SH-SY5Y (cell line): ENCODE data around the gene CRIP2.

Experiments used
- GATA2 ChIP-seq: IDR thresholded peaks from 2 replicates; pipeline ENCODE4 v1.6.1; 2011; ENCODE audit warnings: mild to moderate bottlenecking, low read depth, low read length
- GATA3 ChIP-seq: IDR thresholded peaks from 2 replicates; pipeline ENCODE4 v1.6.1; 2011; ENCODE audit warnings: low read depth, mild to moderate bottlenecking, low read length, moderate library complexity

Gene CRIP2, protein sequence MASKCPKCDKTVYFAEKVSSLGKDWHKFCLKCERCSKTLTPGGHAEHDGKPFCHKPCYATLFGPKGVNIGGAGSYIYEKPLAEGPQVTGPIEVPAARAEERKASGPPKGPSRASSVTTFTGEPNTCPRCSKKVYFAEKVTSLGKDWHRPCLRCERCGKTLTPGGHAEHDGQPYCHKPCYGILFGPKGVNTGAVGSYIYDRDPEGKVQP

DNA sequence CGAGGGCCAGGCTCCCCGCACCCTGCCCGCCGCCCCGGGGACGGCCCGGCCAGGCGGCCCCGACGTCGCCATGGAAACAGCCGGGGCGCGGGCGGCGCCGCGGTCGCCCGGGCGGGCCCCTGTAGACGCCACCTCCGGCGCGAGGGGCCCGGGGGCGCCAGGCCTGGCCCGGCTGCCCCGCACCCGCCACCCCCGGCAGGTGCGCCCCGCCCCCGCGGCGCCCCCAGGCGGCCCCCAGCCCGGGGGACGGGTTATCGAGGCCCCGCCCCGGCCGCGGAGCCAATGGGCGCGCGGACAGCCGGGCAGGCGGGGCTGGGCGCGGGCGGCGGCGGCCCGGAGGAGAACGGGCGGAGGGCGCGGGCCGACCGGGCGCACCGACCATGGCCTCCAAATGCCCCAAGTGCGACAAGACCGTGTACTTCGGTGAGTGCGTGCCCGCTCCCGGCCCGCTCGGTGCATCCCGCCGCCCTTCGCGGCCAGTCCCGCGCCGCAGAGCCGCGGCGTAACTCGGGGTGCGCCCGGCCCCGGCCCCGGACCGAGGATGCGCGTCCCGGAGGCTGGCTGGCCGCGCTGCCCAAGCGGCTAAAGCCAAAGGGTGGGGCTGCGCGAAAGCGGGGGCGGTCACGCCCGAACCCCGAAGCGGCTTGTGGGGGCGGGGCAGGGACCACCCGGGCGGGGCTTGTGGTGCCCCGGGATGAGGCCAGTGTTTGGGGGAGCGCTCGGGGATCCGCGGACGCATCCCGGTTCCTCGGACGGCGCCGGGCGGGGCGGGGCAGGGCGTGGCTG lies at the start of gene CRIP2:
CRIP2 (plus strand) TSS at position 339 of the 786 bp plus-strand sequence; CDS start at position 381, 42 bp downstream.
- TF ChIP-seq GATA3 (no peak), GATA2 (no peak)

DNA sequence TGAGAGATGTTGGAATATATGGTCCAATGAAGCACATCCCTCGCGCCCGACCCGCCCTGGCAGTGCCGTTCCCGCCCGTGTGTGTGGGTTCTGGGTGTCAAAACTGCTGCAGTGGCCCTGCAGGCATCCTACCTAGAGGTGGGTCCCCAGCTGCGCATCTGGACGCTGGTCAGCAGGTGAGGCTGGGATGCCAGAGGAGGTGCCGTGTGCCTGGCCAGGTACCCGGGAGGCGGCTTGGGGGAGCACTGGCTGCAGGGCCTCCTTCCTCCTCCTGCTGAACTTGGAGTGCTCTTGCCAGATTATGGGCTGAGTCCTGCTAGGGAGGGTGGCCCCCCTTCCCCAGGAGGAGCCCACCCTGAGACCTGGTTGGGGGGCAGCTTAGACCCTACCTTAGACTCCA lies 49.8 kb upstream of the CRIP2 start:
- TF ChIP-seq GATA2 (no peak), GATA3 (no peak)

DNA sequence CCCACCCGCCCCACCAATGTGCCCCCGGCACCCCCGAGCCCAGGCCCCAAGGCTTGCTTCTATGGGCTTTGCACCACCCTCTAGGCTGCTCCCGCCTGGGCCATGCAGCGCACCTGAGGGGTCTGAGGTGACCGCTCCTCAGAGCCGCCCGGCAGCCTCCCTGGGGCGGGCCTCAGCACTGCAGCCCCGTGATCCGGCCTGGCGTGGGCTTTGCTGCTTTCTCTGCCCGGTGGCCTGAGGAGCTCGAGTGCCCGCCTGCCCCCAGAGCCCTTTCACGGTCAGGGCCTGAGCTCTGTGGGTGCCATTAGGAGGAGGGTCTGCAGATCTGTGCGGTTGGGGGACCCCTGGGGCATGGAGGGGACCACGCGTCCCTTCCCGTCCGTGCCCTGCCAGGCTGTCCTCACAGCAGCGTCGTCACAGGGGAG lies 48.8 kb upstream of the CRIP2 start:
- TF ChIP-seq GATA2 = no peak
- TF ChIP-seq GATA3 = no peak

DNA sequence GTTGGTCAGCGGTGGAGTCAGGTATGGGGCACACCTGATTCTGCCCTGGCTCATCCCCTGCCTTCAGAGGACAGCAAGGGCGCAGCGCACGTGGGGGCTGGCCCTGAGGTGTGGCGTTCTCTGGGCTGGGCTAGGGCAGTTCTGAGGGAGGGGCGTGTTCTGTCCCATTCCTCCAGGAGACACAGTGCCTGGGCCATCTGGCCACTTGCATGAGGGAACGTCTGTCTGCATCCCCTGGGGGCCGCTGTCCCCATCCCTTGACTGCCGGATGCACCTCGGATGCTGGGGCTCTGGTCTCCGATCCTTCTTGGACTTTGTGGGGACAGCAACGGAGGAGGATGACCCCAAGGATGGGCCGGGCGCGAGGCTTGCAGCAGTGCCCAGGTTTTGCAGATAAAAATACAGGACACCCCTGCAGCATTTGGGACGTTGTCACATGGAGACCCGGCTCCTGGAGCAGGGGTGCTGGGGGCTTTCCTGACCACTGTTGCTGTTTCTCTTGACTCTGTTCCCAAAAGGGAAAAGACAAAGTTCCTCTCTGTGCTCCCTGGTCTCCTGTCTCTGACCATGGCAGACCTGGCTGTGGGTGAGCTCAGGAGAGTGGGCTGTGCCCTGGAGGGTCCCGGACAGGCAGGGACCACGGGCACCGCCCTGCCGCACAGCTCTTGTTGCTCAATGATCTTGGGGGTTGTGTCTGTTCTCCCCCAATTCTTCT lies 48.0 kb upstream of the CRIP2 start:
- TF ChIP-seq GATA3 (no peak), GATA2 (no peak)

DNA sequence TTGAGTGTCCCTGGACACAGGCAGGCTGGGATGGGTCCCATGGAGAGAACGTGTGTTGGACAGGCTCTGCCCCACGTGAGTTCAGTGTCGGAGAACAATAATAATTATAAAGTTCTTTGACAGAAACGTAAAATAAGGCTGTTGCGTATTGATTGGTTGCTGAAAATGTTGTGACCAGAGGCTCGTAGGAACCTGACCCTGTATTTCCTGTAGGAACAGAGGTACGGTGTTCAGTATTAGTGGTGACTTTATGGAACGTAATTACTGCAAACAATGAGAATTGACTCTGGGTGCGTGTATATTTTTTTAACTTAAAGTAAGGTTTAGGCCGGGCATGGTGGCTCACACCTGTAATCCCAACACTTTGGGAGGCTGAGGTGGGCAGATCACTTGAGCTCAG lies 47.2 kb upstream of the CRIP2 start:
- no peak for TF ChIP-seq GATA2
- no peak for TF ChIP-seq GATA3

DNA sequence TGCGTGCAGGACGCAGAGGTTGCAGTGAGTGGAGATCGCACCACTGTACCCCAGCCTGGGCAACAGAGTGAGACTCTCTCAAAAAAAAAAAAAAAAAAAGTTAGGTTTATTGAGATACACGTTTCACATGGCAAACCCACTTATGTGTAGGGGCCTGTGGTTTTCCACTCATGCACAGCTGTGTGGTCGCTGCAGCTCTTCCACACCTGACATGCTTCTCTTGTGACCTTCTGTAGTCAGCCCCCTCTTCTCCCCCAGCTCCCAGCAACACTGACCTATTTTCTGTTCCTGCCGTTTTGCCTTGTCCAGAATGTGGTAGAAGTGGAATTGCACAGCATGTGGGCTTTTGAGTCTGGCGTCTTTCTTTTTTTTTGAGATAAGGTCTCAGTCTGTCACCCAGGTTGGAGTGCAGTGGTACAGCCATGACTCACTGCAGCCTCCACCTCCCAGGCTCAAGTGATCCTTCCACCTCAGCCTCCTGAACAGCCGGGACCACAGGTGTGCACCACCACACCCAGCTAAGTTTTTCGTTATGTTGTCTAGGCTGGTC lies 46.6 kb upstream of the CRIP2 start:
- TF ChIP-seq GATA2 (no peak), GATA3 (no peak)

DNA sequence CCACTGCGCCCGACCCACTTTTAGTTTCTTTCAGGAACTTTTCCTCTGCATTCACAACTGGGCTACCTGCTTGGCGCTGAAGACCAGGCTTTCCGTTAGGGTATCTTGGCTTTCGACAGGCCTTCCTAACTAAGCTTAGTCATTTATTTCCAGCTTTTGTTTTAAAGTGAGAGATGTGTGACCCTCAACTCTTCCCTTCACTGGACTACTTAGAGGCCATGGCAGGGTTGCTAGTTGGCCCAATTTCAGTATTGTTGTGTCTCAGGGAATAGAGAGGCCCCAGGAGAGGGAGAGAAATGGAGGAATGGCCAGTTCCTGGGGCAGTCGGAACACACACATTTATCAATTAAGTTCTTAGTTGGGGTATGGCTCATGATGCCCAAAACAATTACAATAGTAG lies 44.6 kb upstream of the CRIP2 start:
- TF ChIP-seq GATA2 (no peak), GATA3 (no peak)

DNA sequence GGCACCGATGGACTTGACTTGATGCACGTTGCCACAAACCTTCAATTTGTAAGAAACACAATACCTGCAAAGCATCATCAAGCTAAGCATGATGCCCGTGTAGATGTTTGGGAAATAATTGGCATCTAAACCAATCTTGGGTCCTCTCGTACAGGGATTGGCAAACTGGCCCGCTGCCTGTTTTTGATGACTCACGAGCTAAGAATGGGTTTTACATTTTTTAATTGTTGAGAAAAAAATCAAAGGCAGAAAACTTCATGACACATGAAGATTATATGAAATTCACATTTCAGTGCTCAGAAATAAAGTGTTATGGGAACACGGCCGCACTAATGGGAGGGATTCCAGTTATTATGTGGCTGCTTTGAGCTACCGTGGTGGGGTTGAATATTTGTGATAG lies 44.1 kb upstream of the CRIP2 start:
- TF ChIP-seq GATA3 (no peak), GATA2 (no peak)

DNA sequence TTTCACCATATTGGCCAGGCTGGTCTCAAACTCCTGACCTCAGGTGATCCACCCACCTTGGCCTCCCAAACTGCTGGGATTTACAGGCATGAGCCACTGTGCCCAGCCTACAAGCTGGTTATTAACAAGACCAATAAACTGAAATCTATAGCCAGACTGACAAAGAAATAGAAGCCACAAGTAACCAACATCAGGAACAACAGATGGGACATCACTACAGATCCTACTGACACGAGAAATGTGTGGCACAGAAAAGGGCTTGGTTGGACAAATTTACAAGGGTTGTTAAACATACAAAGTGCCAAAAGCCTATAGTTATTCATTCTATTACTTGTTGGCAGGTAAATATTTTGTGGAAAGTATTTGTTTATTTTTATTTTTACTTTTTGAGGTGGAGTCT lies 43.4 kb upstream of the CRIP2 start:
- TF ChIP-seq GATA3 = no peak
- TF ChIP-seq GATA2 = no peak

DNA sequence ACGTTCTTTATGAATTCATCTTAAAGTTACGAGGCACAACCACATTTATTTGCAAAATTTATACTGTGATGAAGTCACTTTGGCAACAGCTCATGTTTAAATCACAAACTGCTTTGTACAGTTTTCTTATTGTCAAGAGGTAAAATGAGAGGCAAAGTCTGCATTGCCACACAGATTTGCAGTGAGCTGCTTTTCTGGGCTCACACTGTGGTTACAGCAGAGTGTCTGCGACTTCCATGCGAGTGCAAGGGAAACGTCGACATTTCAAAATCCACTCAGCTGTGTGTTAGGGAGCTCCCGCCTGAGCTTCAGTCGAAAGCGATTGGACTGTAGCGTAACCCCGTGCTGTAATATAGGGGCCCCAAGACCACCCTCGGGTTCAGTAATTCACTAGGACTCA lies 42.0 kb upstream of the CRIP2 start:
- TF ChIP-seq GATA3 = no peak
- TF ChIP-seq GATA2 = no peak

DNA sequence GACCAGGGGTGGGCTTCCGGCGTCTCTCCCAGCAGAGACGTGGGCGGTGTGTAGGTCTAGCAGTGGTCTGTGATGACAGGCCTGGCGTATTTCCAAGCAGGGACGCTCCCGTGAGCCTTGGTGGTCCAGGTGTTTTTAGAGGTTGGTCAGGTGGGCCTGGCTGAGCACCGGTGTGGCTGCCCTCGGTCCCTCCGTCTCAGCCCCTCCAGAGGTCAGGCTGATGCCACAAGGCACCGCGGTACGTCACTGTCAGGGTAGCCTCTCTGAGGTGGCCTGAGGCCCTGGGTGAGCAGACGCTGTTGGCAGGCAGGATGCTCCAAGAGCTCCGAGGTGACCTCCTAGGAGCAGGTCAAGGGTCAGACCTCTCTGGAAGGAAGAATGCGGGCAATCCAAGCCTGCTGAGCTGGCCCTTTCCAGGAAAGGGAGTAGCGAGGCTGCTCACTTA lies 41.4 kb upstream of the CRIP2 start:
- no peak for TF ChIP-seq GATA3
- no peak for TF ChIP-seq GATA2

DNA sequence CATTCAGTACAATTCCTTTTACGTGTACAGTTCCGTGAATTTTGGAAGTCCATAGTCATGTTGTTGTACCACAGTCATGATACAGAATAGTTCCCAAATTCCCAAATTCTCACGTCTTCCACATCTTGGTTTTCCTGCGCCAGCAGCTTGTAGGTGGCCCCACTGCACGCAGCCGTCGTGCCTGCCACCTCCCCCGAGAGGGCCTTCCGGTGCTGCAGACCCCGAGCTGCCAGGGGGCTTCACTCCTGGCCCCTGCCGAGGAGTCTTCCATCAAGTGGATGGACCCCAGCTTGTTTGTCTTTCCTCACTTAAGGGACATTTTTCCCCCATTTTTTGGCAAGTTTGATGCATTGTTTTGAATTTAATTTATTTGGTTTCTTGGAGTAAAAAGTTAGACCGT lies 38.2 kb upstream of the CRIP2 start:
- TF ChIP-seq GATA2 = no peak
- TF ChIP-seq GATA3 = no peak

DNA sequence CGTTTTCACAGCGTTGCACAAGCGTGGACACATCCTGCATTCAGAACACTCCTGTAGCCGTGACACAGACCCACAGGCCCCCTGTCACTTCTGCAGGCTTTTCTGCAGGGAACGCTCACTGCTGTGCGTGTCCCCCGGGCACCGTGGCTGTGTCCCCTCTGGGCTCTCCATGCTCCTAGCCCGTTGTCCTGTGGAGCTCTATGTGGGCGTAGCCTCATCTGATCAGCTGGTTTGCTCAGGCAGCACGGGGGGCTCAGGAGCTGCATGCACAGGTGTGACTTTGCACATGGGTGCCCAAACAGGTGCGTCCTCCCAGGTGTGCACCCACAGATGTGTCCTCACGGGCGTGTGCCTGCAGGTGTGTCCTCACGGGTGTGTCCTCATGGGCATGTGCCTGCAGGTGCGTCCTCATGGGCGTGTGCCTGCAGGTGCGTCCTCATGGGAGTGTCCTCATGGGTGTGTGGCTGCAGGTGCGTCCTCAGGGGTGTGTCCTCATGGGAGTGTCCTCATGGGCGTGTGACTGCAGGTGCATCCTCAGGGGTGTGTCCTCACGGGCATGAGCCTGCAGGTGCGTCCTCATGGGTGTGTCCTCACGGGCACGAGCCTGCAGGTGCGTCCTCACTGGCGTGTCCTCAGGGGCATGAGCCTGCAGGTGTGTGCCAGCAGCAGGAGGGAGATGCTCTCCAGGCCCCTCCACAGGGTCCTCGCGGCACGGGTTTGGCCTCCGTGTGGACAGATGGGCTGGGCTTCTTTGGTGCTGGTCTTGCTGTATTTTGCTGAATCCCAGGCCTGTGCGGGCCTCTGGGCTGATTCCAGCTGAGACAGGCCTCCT lies 37.5 kb upstream of the CRIP2 start:
- no peak for TF ChIP-seq GATA3
- no peak for TF ChIP-seq GATA2

DNA sequence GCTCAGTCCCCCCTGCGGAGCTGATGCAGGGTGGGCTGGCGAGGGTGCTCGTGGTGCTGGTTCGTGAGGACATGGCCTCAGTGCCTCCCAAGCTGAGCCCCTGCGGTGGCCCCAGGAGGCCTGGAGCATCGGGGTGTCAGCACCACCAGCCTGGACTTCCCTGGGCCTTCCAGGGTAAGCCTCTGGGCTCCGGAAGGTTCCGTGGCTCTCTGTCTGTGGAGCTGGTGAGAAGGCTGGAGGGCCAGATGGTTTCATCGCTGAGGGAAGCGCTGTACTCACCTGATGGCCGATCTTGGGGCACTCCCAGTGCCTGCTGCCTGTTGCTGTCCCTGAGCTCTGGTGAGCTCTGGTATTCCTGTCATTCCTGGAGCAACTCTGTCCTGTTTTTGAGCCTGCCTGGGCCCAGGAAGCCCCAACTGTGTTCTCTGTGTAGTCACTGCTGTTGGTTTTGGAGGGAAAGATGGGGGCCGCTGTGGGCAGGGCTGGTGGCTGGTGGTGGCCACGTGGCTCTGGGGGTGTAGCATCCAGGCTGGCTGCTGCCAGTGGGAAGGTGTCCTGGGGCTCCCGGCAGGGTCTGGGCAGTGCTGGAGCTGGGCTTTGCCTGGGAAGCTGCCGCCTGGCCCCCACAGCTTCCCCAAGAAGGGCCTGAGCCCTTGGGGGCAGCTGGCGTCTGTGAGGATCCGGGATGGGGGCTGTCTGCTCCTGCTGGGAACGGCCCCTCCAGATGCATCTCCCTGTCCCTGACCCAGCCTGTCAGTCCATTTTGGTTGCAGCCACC lies 36.7 kb upstream of the CRIP2 start:
- TF ChIP-seq GATA3 (no peak), GATA2 (no peak)
